Measurements from ENCODE around the gene GMNC. TPM values are rescaled to one million over a fixed set of nuclear protein-coding genes. Genes with fewer than 3 reads are reported as not detected.

The GMNC gene
- total and polyA plus RNA-seq, 4 donors: 1.4 to 2.9 (median 2.0) TPM

- H3K27me3 ChIP-seq (ENCODE audit: control insufficient read depth, insufficient read depth, low read length): no peaks in the 10 kb centered on the region
- H3K4me1 ChIP-seq (ENCODE audit: control insufficient read depth, insufficient read depth, low read length): no peaks in the 10 kb centered on the region
- no peak for DNase-seq (ENCODE audit: low read depth in 4 of 6, low spot score in 6 of 6)
- no peak overlapping the region for H3K4me3 ChIP-seq (ENCODE audit: low read depth, low read length)
- WGBS (ENCODE audit: insufficient coverage): no CpG with 5 or more reads among the region's 3 CpGs
- H3K36me3 ChIP-seq (ENCODE audit: control insufficient read depth, insufficient read depth, low read length): no peaks in the 10 kb centered on the region
- no peak overlapping the region for H3K27ac ChIP-seq (ENCODE audit: low read depth, low read length)
- H3K9me3 ChIP-seq (ENCODE audit: control insufficient read depth, insufficient read depth, low read length): no peaks in the 10 kb centered on the region
These were observed 7.3 kb downstream of the GMNC start for GRCh38 chr3:190855151-190855550.

GRCh38 chr3:190854062-190854461, 8.4 kb downstream of the GMNC start:
- Histone ChIP-seq H3K4me1 (ENCODE audit: control insufficient read depth, insufficient read depth, low read length) (no peaks in the 10 kb centered on the region), H3K27ac (ENCODE audit: low read depth, low read length) (no peak overlapping the region), H3K9me3 (ENCODE audit: control insufficient read depth, insufficient read depth, low read length) (no peaks in the 10 kb centered on the region), H3K4me3 (ENCODE audit: low read depth, low read length) (no peak overlapping the region), H3K36me3 (ENCODE audit: control insufficient read depth, insufficient read depth, low read length) (no peaks in the 10 kb centered on the region), H3K27me3 (ENCODE audit: control insufficient read depth, insufficient read depth, low read length) (no peaks in the 10 kb centered on the region)
- 93% methylated on average over 2 of the region's 4 CpGs for WGBS (ENCODE audit: insufficient coverage)
- DNase-seq (ENCODE audit: low read depth in 4 of 6, low spot score in 6 of 6): no peak

- WGBS (ENCODE audit: insufficient coverage): no CpG with 5 or more reads among the region's 1 CpG
- no peaks in the 10 kb centered on the region for H3K36me3 ChIP-seq (ENCODE audit: control insufficient read depth, insufficient read depth, low read length)
- H3K4me3 ChIP-seq (ENCODE audit: low read depth, low read length): no peak overlapping the region
- H3K27me3 ChIP-seq (ENCODE audit: control insufficient read depth, insufficient read depth, low read length): no peaks in the 10 kb centered on the region
- no peaks in the 10 kb centered on the region for H3K9me3 ChIP-seq (ENCODE audit: control insufficient read depth, insufficient read depth, low read length)
- no peak overlapping the region for H3K27ac ChIP-seq (ENCODE audit: low read depth, low read length)
- no peaks in the 10 kb centered on the region for H3K4me1 ChIP-seq (ENCODE audit: control insufficient read depth, insufficient read depth, low read length)
- no peak for DNase-seq (ENCODE audit: low read depth in 4 of 6, low spot score in 6 of 6)
These were observed 9.0 kb downstream of the GMNC start for GRCh38 chr3:190853464-190853863.

GRCh38 chr3:190849607-190850006, 12.9 kb downstream of the GMNC start:
- H3K27me3 ChIP-seq (ENCODE audit: control insufficient read depth, insufficient read depth, low read length): no peaks in the 10 kb centered on the region
- no CpG with 5 or more reads among the region's 1 CpG for WGBS (ENCODE audit: insufficient coverage)
- no peaks in the 10 kb centered on the region for H3K9me3 ChIP-seq (ENCODE audit: control insufficient read depth, insufficient read depth, low read length)
- no peaks in the 10 kb centered on the region for H3K36me3 ChIP-seq (ENCODE audit: control insufficient read depth, insufficient read depth, low read length)
- no peaks in the 10 kb centered on the region for H3K4me1 ChIP-seq (ENCODE audit: control insufficient read depth, insufficient read depth, low read length)
- no peak overlapping the region for H3K27ac ChIP-seq (ENCODE audit: low read depth, low read length)
- no peak for DNase-seq (ENCODE audit: low read depth in 4 of 6, low spot score in 6 of 6)
- no peak overlapping the region for H3K4me3 ChIP-seq (ENCODE audit: low read depth, low read length)

GRCh38 chr3:190848870-190849269, 13.6 kb downstream of the GMNC start:
- Histone ChIP-seq H3K36me3 (ENCODE audit: control insufficient read depth, insufficient read depth, low read length) (no peaks in the 10 kb centered on the region), H3K4me1 (ENCODE audit: control insufficient read depth, insufficient read depth, low read length) (no peaks in the 10 kb centered on the region), H3K27me3 (ENCODE audit: control insufficient read depth, insufficient read depth, low read length) (no peaks in the 10 kb centered on the region), H3K27ac (ENCODE audit: low read depth, low read length) (no peak overlapping the region), H3K9me3 (ENCODE audit: control insufficient read depth, insufficient read depth, low read length) (no peaks in the 10 kb centered on the region), H3K4me3 (ENCODE audit: low read depth, low read length) (no peak overlapping the region)
- DNase-seq (ENCODE audit: low read depth in 4 of 6, low spot score in 6 of 6): no peak
- WGBS (ENCODE audit: insufficient coverage): no CpG with 5 or more reads among the region's 3 CpGs

- no peak overlapping the region for H3K4me3 ChIP-seq (ENCODE audit: low read depth, low read length)
- no peaks in the 10 kb centered on the region for H3K27me3 ChIP-seq (ENCODE audit: control insufficient read depth, insufficient read depth, low read length)
- DNase-seq (ENCODE audit: low read depth in 4 of 6, low spot score in 6 of 6): no peak
- H3K9me3 ChIP-seq (ENCODE audit: control insufficient read depth, insufficient read depth, low read length): no peaks in the 10 kb centered on the region
- no peaks in the 10 kb centered on the region for H3K4me1 ChIP-seq (ENCODE audit: control insufficient read depth, insufficient read depth, low read length)
- no peaks in the 10 kb centered on the region for H3K36me3 ChIP-seq (ENCODE audit: control insufficient read depth, insufficient read depth, low read length)
- no peak overlapping the region for H3K27ac ChIP-seq (ENCODE audit: low read depth, low read length)
These were observed 15.1 kb downstream of the GMNC start for GRCh38 chr3:190847436-190847835.

GRCh38 chr3:190840146-190840545, 22.3 kb downstream of the GMNC start:
- no CpG with 5 or more reads among the region's 4 CpGs for WGBS (ENCODE audit: insufficient coverage)
- Histone ChIP-seq H3K4me3 (ENCODE audit: low read depth, low read length) (no peak overlapping the region), H3K4me1 (ENCODE audit: control insufficient read depth, insufficient read depth, low read length) (no peaks in the 10 kb centered on the region), H3K9me3 (ENCODE audit: control insufficient read depth, insufficient read depth, low read length) (no peaks in the 10 kb centered on the region), H3K27ac (ENCODE audit: low read depth, low read length) (no peak overlapping the region), H3K36me3 (ENCODE audit: control insufficient read depth, insufficient read depth, low read length) (no peaks in the 10 kb centered on the region), H3K27me3 (ENCODE audit: control insufficient read depth, insufficient read depth, low read length) (no peaks in the 10 kb centered on the region)
- no peak for DNase-seq (ENCODE audit: low read depth in 4 of 6, low spot score in 6 of 6)

- H3K9me3 ChIP-seq (ENCODE audit: control insufficient read depth, insufficient read depth, low read length): no peaks in the 10 kb centered on the region
- no peaks in the 10 kb centered on the region for H3K27me3 ChIP-seq (ENCODE audit: control insufficient read depth, insufficient read depth, low read length)
- H3K27ac ChIP-seq (ENCODE audit: low read depth, low read length): no peak overlapping the region
- no peak overlapping the region for H3K4me3 ChIP-seq (ENCODE audit: low read depth, low read length)
- no peak for DNase-seq (ENCODE audit: low read depth in 4 of 6, low spot score in 6 of 6)
- H3K36me3 ChIP-seq (ENCODE audit: control insufficient read depth, insufficient read depth, low read length): no peaks in the 10 kb centered on the region
- WGBS (ENCODE audit: insufficient coverage): 83% methylated on average over 8 of the region's 8 CpGs
- H3K4me1 ChIP-seq (ENCODE audit: control insufficient read depth, insufficient read depth, low read length): no peaks in the 10 kb centered on the region
These were observed 31.3 kb downstream of the GMNC start for GRCh38 chr3:190831225-190831624.

GRCh38 chr3:190830031-190830430, 32.5 kb downstream of the GMNC start:
- Histone ChIP-seq H3K27me3 (ENCODE audit: control insufficient read depth, insufficient read depth, low read length) (no peaks in the 10 kb centered on the region), H3K4me3 (ENCODE audit: low read depth, low read length) (no peak overlapping the region), H3K9me3 (ENCODE audit: control insufficient read depth, insufficient read depth, low read length) (no peaks in the 10 kb centered on the region), H3K36me3 (ENCODE audit: control insufficient read depth, insufficient read depth, low read length) (no peaks in the 10 kb centered on the region), H3K4me1 (ENCODE audit: control insufficient read depth, insufficient read depth, low read length) (no peaks in the 10 kb centered on the region), H3K27ac (ENCODE audit: low read depth, low read length) (no peak overlapping the region)
- DNase-seq (ENCODE audit: low read depth in 4 of 6, low spot score in 6 of 6): no peak
- WGBS (ENCODE audit: insufficient coverage): 81% methylated on average over 3 of the region's 5 CpGs

GRCh38 chr3:190826018-190826417, 36.5 kb downstream of the GMNC start:
- no peak overlapping the region for H3K4me3 ChIP-seq (ENCODE audit: low read depth, low read length)
- H3K4me1 ChIP-seq (ENCODE audit: control insufficient read depth, insufficient read depth, low read length): no peaks in the 10 kb centered on the region
- H3K36me3 ChIP-seq (ENCODE audit: control insufficient read depth, insufficient read depth, low read length): no peaks in the 10 kb centered on the region
- no peaks in the 10 kb centered on the region for H3K9me3 ChIP-seq (ENCODE audit: control insufficient read depth, insufficient read depth, low read length)
- H3K27me3 ChIP-seq (ENCODE audit: control insufficient read depth, insufficient read depth, low read length): no peaks in the 10 kb centered on the region
- 36% methylated on average over 1 of the region's 2 CpGs for WGBS (ENCODE audit: insufficient coverage)
- no peak for DNase-seq (ENCODE audit: low read depth in 4 of 6, low spot score in 6 of 6)
- H3K27ac ChIP-seq (ENCODE audit: low read depth, low read length): no peak overlapping the region

Data from spinal cord (tissue), 10 donors.